Upper lobe of left lung (tissue), 6 donors: ENCODE data around the gene RGS14. TPM values are rescaled to one million over a fixed set of nuclear protein-coding genes. Genes with fewer than 3 reads are reported as not detected.

Source experiments
- ATAC-seq, 2 donors: fragments of 200-7000 bp; cut with Tn5 transposase; one replicate each; pipeline ENCODE4 v1.9.1; 2022; ENCODE audit warnings: mild to moderate bottlenecking in 2 of 2, moderate library complexity in 2 of 2; ENCODE audit not compliant: low FRiP score in 2 of 2
- DNase-seq, 2 donors: peaks; one replicate each; pipeline ENCODE4 v3.0.0-alpha.2; 2019 to 2020
- H3K27ac ChIP-seq, 4 donors: fragments of 200-600 bp; sonication (generic); one replicate each; pipeline ENCODE4 v1.5.1; 2016 to 2019
- H3K27me3 ChIP-seq, 4 donors: fragments of 200-600 bp; sonication (generic); one replicate each; pipeline ENCODE4 v1.5.1; 2017 to 2019
- H3K36me3 ChIP-seq, 4 donors: fragments of 200-600 bp; sonication (generic); one replicate each; pipeline ENCODE4 v1.5.1; 2016 to 2019
- H3K4me1 ChIP-seq, 4 donors: fragments of 200-600 bp; sonication (generic); one replicate each; pipeline ENCODE4 v1.5.1; 2018 to 2019
- H3K4me3 ChIP-seq, 4 donors: fragments of 200-600 bp; sonication (generic); one replicate each; pipeline ENCODE4 v1.5.1; 2017 to 2019; ENCODE audit warnings: mild to moderate bottlenecking in 2 of 4, moderate library complexity in 1 of 4
- H3K9me3 ChIP-seq, 4 donors: fragments of 200-600 bp; sonication (generic); one replicate each; pipeline ENCODE4 v1.5.1; 2018 to 2019
- EP300 ChIP-seq, 4 donors: sonication (generic); formaldehyde crosslinking; IDR thresholded peaks; one replicate each; pipeline ENCODE4 v1.5.1; 2017; ENCODE audit warnings: antibody characterized with exemption in 4 of 4, control low read depth in 2 of 4
- POLR2A ChIP-seq, 4 donors: fragments of 450-650 bp; IDR thresholded peaks; one replicate each; pipeline ENCODE4 v1.5.1; 2016 to 2017; ENCODE audit warnings: antibody characterized with exemption in 4 of 4, mild to moderate bottlenecking in 2 of 4
- POLR2AphosphoS5 ChIP-seq, 2 donors: sonication (generic); formaldehyde crosslinking; IDR thresholded peaks; one replicate each; pipeline ENCODE4 v1.5.1; 2017; ENCODE audit warnings: antibody characterized with exemption in 2 of 2
- WGBS, 2 donors: methylation state at CpG; one replicate each; pipeline ENCODE4 v1.1.5; 2017 to 2018; 5-methylcytosine and 5-hydroxymethylcytosine counted together
- total RNA-seq, 6 donors: library from RNA; depleted of rRNA in 4 of 6; stranded (reverse); fragments of >200 nt in 4 of 6; gene quantifications; one replicate each; pipeline versions ENCODE4 v1.1.0 to v1.2.1, GENCODE V29; 2016 to 2021
- TF ChIP-seq, protein P1 (sequence below), 6 experiments: fragments of 450-650 bp in 4 of 6; fragments of 200-600 bp in 2 of 6; sonication (generic) in 2 of 6; IDR thresholded peaks; one replicate each; pipeline ENCODE4 v1.5.1; 2016 to 2019; ENCODE audit warnings: antibody characterized with exemption in 6 of 6
- donor health status: DM: no; HTN: no; CAD: no; lungs with moderate emphysema.
- donor health status: DM: no; HTN: yes; CAD: no; lungs with severe emphysema.

The RGS14 gene, protein sequence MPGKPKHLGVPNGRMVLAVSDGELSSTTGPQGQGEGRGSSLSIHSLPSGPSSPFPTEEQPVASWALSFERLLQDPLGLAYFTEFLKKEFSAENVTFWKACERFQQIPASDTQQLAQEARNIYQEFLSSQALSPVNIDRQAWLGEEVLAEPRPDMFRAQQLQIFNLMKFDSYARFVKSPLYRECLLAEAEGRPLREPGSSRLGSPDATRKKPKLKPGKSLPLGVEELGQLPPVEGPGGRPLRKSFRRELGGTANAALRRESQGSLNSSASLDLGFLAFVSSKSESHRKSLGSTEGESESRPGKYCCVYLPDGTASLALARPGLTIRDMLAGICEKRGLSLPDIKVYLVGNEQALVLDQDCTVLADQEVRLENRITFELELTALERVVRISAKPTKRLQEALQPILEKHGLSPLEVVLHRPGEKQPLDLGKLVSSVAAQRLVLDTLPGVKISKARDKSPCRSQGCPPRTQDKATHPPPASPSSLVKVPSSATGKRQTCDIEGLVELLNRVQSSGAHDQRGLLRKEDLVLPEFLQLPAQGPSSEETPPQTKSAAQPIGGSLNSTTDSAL
- 10 to 100 TPM; 11.9 to 39.1 (median 26.6) TPM for total RNA-seq

- no peak for TF ChIP-seq POLR2AphosphoS5 (IDR thresholded peaks at IDR 0.05)
- TF ChIP-seq, protein P1, sequence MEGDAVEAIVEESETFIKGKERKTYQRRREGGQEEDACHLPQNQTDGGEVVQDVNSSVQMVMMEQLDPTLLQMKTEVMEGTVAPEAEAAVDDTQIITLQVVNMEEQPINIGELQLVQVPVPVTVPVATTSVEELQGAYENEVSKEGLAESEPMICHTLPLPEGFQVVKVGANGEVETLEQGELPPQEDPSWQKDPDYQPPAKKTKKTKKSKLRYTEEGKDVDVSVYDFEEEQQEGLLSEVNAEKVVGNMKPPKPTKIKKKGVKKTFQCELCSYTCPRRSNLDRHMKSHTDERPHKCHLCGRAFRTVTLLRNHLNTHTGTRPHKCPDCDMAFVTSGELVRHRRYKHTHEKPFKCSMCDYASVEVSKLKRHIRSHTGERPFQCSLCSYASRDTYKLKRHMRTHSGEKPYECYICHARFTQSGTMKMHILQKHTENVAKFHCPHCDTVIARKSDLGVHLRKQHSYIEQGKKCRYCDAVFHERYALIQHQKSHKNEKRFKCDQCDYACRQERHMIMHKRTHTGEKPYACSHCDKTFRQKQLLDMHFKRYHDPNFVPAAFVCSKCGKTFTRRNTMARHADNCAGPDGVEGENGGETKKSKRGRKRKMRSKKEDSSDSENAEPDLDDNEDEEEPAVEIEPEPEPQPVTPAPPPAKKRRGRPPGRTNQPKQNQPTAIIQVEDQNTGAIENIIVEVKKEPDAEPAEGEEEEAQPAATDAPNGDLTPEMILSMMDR (IDR thresholded peaks at IDR 0.05) = no peak
- TF ChIP-seq POLR2A (IDR thresholded peaks at IDR 0.05) = peak in 1 of 4 donors; percentile 29
- no peaks in the 10 kb centered on the region for H3K9me3 ChIP-seq
- H3K36me3 ChIP-seq = no peaks in the 10 kb centered on the region
- ATAC-seq (peak; percentile 79 to 87), DNase-seq (peak; percentile 64 to 89)
- peak within 1 kb of the TSS; percentile 20 to 60 (median 50) for H3K4me3 ChIP-seq
- no peaks in the 10 kb centered on the region for H3K27me3 ChIP-seq
- 10 to 41% methylated on average over 6 to 37 of the region's 37 CpGs for WGBS, 2 donors
- H3K4me1 ChIP-seq = peaks cover 13 to 37% (median 30%) of the 10 kb centered on the region in 4 donors
- H3K27ac ChIP-seq = peak within 1 kb of the TSS; percentile 44 to 85 (median 79)
Observed at GRCh38 chr5:177357459-177358351, at the start of gene RGS14. RGS14 (plus strand) TSS chr5:177357924; CDS start chr5:177358025, 101 bp downstream.

DNA sequence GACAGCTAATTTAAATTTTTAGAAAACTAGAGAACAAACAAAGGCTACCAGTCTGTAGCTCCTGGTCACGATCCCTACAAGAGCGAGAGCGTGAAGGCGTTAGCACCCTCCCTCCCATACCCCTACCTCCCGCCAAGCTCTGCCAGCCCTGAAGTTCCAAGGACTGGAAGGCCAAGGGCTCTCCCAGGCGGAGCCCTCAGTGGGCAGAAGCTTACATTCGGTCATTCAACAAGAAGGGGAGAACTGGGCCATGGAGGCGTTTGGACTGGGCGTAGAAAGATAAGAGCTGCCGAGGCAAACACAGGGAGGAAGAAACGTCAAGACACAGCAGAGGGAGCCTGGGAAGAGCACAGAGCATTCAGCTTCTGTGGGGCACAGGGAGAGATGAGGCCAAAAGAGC is 49.0 kb upstream of the RGS14 start:
- 92% methylated on average over 11 of the region's 11 CpGs for whole genome bisulfite sequencing, 2 donors
- Histone ChIP-seq H3K27ac (peak overlapping the region; percentile 4 to 92 (median 10)), H3K36me3 (peaks cover 0 to 37% (median 19%) of the 10 kb centered on the region in 4 donors), H3K4me1 (peaks cover 45 to 77% (median 59%) of the 10 kb centered on the region in 4 donors), H3K4me3 (no peak overlapping the region), H3K27me3 (no peaks in the 10 kb centered on the region), H3K9me3 (no peaks in the 10 kb centered on the region)
- no peak for DNase-seq
- TF ChIP-seq POLR2AphosphoS5 (IDR thresholded peaks at IDR 0.05) (no peak), POLR2A (IDR thresholded peaks at IDR 0.05) (no peak), EP300 (IDR thresholded peaks at IDR 0.05) (no peak)
- TF ChIP-seq, protein P1 (IDR thresholded peaks at IDR 0.05) = no peak
- no peak for ATAC-seq

DNA sequence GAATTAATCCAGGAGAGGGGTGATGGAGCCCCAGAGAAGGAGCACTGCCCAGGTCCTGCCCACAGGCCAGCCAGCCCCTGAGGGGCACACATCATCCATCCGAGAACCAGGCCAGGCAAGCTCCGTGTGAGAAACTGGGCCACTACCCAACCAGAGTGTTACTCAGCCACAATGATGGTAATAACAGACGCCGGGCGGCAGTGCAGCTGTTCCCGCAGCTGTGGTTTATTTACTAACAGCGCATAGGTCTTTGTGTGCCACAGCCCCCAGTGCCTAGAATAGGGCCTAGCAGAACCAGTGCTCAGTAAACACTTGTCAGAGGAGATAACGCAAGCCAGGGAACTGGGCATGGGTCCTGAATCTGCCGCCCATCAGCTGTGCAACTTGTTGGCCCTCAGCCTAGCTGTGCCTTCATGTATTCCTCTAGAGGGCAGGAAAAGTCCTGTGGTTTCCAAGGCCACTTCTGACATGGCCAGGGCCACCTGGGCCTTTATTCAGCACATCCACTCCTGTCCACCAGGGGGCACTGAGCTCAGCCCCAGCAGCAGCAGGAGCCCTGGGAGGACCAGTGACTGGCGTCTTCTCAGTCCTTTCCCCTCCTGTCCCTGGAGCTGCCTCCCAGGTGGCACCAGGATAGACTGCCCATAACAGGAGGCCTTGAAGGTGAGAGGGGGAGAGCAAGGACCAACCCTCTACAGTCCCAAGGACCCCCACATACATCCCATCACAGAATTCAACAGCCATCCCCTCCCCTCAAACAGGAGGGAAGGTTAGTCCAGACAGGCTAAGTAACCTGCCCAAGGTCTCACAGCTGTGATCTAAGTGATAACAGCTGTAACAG is 48.2 kb upstream of the RGS14 start:
- Histone ChIP-seq H3K4me1 (peaks cover 44 to 69% (median 54%) of the 10 kb centered on the region in 4 donors), H3K9me3 (no peaks in the 10 kb centered on the region), H3K36me3 (peaks cover 0 to 37% (median 19%) of the 10 kb centered on the region in 4 donors), H3K4me3 (no peak overlapping the region), H3K27ac (peak overlapping the region; percentile 4 to 92 (median 10)), H3K27me3 (no peaks in the 10 kb centered on the region)
- DNase-seq (peak in 1 of 2 donors; percentile 83), ATAC-seq (peak; percentile 37 to 56)
- WGBS, 2 donors = 67 to 77% methylated on average over 6 to 10 of the region's 10 CpGs
- TF ChIP-seq, protein P1 (IDR thresholded peaks at IDR 0.05) = peak; percentile 74 to 89 (median 81)
- TF ChIP-seq POLR2A (IDR thresholded peaks at IDR 0.05) = no peak
- TF ChIP-seq POLR2AphosphoS5 (IDR thresholded peaks at IDR 0.05) = no peak
- no peak for TF ChIP-seq EP300 (IDR thresholded peaks at IDR 0.05)

GRCh38 chr5:177310332-177310731 is 47.4 kb upstream of the RGS14 start:
- DNase-seq (peak; percentile 23 to 82), ATAC-seq (no peak)
- peak overlapping the region in 1 of 4 donors; percentile 66 for H3K4me3 ChIP-seq
- H3K27me3 ChIP-seq = no peaks in the 10 kb centered on the region
- peaks cover 0 to 33% (median 18%) of the 10 kb centered on the region in 4 donors for H3K36me3 ChIP-seq
- H3K9me3 ChIP-seq = no peaks in the 10 kb centered on the region
- H3K27ac ChIP-seq = peak overlapping the region in 3 of 4 donors; percentile 19 to 92 (median 38)
- no peak for TF ChIP-seq POLR2AphosphoS5 (IDR thresholded peaks at IDR 0.05)
- TF ChIP-seq, protein P1 (IDR thresholded peaks at IDR 0.05) = no peak
- WGBS, 2 donors = 87 to 93% methylated on average over 13 of the region's 13 CpGs
- peaks cover 37 to 62% (median 47%) of the 10 kb centered on the region in 4 donors for H3K4me1 ChIP-seq
